GM19468 (cell line): ENCODE results near the gene FNDC11.

Experiments used
- ATAC-seq: cut with Tn5 transposase; IDR thresholded peaks from one replicate; pipeline ENCODE4 v1.9.1; 2021; ENCODE audit warnings: mild to moderate bottlenecking, moderate library complexity, moderate number of reproducible peaks; ENCODE audit not compliant: unreplicated experiment; ENCODE audit errors: extremely low read depth

FNDC11 gene

DNA sequence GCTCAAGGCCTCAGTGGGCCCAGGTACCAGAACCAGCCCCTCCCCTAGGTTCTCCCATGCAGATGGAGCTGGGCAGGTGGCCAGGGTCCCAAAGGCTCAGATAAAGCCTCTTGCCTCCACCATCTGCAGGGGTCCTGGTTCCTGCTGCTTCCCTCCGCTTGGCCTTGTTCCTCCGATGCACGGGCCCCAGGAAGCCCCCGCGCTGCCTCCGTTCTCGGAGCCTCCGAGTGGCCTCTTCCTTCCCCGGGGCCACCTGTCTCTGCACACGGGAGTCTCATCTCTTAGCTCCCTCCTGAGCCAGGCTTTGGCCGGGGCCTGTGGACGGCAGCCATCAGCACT is 14.9 kb upstream of the FNDC11 start:
- no peak for ATAC-seq

DNA sequence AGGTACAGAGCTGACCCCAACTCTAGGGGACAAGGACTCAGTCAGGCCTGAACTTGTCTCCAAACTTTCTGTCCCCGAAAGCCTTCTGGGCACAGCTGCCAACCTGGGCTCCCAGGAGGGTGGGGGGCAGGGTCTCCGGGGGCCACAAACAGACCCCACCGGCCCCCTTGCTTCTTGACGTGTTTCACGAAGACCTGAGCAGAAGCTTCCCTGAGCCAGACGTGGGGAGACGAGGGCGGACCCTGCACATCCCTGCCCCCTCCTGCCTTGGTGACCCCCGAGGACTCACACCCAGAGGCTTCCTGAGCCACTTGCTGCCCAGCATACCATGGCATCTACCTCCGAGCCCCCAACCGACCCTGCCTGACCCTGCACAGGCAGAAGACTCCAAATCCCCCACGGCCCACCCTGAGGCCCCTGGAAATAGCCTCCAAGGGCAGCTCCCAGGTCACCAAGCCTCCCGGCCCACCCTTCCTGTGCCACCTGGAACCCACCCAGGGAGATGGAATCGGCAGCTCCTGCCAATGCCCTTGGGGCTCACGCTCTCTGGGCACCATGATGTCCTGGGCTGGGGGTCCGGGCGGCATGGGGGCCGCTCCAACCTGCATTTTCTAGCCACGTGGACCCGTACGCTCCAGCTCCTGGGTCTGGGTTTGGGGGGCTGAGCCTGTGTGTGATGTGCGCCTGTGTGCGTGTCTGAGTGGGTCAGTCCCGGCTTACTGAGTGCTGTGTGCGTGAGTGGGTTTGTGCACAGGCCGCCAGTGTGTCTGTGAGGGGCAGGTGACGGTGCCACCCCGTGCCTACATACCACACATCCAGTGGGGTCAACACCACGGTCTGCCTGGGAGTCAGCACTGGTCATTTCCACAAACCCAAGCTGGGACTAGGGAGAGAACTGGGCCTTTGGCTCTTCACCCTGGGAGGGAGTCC is 14.3 kb upstream of the FNDC11 start:
- no peak for ATAC-seq

DNA sequence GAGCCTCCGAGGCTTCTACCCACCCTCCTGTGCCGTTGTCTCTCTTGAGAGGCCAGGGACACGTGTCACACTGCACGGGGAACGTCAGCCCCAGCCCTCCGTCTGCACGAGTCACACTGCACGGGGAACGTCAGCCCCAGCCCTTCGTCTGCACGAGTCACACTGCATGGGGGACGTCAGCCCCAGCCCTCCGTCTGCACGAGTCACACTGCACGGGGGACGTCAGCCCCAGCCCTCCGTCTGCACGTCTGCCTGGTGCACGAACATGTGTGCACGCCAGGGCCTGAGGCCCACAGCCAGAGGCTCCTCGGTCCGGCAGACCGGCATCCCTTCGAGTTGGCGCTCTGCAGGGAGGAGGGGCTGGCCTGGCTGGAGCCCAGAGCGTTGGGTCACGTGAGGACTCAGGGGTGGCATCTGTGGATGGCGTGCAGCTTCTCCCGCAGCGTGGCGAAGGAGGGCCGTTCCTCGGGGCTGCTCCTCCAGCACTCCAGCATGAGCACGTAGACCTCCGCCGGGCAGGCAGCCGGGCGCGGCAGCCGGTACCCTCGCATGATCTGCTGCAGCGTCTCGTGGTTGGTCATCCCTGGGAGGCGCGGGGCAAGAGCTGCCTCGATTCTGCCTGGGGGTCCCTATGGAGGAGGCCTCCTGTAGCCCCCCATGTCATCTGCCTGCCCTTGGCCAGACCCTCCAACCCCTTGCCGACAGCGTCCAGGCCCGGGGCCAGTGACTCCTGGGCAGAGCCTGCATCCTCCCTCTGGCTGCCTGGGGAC is 13.4 kb upstream of the FNDC11 start:
- ATAC-seq = no peak

DNA sequence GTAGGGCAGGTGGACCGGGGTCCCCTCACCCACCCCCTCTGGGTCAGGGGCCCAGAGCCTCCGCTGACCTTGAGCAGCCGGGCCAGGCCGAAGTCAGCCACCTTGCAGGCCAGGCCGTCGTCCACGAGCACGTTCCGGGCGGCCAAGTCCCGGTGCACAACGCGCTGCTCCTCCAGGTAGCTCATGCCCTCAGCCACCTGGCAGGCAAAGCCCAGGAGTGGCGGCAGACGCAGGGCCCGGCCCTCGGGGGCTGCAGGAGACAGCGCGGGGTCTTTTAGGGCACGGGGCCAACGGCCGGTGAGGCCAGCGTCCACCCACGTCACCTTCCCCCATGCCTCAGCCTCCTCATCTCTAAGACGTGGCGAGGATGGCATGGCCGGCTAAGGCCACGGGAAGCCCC is 12.6 kb upstream of the FNDC11 start:
- no peak for ATAC-seq

DNA sequence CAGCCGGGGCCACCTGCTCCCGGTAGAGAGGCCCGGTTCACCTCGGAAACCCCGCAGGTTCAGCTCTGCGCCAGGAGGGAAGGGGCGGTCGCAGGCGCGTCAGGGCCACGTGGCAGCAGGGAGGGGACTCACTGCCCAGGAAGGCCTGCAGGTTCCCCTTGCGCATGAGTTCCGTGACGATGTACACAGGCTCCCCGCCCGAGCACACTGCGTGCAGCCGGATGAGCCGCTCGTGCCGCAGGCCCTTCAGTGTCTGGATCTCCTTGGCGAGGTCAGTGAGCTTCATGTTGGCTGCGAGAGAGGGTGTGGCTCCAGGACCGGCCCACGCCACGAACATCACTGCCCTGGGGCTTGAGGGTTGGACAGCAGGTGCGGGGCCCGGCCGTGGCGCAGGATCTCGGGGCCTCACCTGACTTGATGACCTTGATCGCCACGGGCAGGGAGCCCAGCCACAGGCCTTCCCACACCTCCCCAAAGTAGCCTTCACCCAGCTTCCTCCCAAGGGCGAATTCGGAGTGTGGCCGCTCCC is 11.9 kb upstream of the FNDC11 start:
- ATAC-seq = no peak

DNA sequence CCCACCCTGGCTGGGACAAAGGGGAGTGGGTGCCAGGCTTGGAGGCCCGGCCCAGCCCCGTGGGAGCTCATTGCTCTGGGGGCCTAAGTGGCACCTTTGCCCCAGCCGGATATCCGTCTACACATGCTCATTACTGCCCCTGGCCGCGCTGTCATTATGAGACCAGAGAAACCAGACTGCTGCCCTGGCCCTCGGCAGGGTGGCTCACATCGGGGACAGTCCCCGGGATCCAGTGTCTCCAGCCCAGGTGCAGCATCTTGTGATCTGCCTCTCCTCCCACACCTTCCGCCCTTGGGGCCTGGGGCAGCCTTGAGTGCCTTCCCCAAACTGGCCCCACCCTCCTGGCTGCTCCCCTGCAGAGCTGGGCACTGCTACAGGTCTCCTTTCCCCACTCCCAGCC is 11.3 kb upstream of the FNDC11 start:
- ATAC-seq = no peak

DNA sequence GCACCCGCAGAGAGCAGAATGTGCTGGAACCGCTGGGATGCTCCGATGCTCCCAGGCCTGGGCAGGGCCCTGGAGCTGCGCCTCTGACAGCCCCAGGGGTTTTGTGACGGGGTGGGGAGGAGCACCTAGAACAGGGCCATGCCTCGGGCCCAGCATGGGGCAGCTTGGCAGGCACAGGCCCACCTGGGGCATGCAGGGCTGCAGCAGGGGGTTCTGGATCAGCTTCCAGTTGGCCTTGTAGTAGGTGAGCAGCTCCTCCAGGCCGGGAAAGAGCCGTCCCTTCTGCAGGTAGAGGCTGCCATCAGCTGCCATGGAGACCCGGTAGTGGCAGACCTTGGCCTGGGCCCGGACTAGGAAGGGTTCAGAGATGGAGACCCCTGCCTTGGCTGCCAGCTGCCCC is 10.8 kb upstream of the FNDC11 start:
- ATAC-seq = no peak

DNA sequence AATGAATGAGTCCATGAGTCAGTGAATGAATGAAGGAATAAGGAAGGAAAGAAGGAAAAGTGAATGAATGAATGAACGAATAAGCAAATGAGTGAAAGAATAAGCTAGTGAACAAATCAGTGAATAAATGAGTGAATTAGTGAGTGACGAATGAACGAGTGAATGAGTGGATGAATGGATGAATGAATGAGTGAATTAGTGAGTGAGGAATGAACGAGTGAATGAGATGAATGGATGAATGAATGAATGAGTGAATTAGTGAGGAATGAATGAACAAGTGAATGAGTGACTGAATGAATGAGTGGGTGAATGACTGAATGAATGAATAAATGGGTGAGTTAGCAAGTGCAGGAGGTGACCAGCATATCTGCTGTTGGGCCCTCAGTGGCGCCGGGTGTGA is 10.2 kb upstream of the FNDC11 start:
- ATAC-seq = no peak

DNA sequence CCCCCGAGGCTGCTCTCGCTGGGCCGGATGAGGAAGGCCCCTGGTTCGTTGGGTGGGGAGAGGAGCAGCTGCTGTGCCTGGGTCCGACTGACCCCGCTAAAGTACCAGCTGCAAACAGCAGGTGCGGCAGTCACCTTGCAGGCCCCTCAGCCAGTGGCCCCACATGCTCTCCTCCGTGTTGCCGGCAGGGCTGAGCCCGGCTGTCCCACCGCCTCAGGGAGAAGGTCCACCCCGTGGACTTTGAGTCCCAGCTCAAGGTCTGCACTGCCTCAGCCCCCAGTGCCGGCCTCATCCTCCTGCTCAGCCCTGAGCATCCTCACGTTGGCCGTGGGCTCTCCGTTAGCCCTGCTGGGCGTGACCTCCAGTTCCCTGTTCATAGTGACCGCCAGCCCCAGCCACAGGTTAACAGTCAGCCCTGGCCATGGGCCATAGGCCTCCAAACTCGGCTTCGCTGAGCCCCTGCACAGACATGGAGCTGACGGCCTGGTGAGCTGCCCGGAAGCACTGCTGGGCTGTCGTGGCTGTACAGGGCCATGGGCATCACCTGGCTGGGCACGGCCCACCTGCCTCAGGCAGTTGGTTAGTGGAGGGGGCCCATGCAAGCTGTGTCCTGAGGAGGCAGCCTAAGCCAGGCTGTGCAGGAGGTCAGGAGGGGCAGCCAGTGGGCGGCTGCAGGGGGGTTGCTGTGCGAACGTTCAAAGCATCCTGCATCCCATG is 9.6 kb upstream of the FNDC11 start:
- ATAC-seq = no peak

DNA sequence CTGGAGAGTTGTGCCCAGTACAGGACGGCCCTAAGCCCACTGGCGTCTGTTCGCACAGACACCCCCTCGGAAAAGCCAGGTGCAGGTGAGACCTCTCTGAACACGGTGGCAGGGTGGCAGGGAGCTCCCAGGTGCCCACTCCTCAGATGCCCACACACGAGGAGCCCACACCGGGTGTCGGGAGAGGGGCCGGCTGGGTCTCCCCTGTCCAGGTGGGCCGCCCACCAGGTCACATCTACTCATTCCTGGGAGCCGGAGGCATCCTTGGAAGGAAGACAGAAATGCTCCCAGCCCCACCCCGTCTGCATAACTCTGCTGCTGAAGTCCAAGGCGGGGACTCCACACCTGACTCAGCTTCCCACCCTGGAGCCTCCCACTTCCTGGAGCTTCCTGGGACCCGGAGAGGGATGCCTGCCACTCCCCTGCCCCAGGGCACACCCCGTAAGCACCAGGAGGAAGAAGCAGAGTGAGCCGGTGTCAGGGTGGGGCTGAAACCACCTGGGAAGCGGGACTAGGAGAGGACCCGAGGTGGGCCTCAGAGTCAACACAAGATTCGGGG is 8.9 kb upstream of the FNDC11 start:
- ATAC-seq = no peak

DNA sequence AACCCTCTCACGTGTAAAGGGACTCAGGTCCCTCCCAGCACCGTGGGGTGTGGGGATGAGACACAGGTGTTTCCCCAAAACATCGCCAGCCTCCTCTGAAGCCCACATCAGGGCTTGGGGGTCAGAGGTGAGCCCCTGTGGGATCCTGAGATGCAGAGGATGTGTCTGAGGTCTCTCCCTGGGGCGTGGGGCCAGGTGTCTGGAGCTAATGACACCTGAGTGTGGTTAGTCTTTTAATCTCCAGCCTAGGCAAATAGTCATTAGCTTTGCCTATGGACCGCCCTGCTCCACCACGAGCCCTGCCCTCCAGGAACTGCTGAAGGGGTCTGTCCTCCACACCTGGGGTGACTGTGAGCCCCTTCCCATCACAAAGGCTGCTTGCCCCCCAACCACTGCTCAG is 8.1 kb upstream of the FNDC11 start:
- ATAC-seq = no peak

DNA sequence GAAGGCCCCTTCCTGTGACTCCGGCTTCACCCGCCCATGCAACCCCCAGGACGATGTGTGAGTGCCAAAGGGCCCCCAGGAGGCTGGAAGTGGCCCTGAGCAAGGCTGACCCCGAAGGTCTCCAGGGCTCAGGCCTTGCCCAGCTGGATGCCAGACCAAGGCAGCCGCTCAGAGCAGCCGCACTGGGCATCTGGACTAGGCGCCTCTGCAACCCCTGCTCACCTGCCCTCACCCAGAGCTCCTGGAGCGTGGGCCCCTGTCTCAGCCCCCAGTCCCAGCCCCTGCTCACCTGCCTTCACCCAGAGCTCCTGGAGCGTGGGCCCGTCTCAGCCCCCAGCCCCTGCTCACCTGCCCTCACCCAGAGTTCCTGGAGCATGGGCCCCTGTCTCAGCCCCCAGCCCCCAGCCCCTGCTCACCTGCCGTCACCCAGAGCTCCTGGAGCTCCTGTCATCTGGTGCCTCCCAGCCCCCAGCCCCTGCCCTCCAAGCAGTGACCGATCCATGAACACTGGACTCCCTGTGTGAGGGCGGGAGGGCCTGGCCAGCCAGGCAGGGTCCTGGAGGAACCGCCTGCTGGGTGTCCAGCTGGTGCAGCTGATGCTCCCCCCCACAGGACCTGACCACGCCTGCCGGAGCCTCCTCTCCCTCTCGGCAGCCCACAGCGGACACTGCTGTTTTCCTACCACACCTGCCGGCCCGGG is 7.6 kb upstream of the FNDC11 start:
- no peak for ATAC-seq

DNA sequence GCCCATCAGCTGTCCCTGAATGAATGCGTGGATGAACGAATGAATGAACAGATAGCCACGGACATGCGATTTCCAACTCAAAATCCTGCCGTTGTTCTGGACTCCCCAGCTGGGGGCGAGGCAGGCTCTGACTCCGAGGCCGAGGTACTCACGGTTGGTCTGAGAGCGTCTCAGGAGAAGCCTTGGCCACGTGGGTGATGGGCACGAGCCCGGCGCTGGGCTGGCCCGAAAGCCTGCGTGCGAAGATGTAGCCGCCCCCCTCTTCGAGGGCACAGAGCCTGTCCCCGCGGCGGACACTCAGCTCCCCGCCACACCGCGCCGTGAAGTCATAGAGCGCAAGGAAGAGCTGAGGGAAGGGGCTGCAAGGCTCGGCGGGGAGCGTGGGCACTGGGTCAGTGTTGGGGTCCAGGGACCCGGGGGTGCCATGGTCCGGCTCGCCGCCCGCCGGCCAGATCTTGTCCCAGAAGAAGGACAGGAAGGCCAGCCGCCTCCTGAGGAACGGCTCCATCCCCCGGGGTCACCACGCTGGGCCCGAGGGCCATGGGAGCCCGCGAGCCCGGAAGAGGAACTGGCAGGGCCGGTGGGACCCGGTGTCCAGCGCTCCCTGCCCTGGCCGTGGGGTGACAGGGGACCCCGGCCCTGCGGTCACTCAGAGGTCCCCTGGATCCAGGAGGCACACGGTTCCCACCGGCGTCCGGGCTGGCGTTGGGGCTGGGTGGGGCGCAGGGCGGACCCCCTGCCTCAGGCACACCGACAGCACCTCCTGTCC is 6.8 kb upstream of the FNDC11 start:
- ATAC-seq = no peak

DNA sequence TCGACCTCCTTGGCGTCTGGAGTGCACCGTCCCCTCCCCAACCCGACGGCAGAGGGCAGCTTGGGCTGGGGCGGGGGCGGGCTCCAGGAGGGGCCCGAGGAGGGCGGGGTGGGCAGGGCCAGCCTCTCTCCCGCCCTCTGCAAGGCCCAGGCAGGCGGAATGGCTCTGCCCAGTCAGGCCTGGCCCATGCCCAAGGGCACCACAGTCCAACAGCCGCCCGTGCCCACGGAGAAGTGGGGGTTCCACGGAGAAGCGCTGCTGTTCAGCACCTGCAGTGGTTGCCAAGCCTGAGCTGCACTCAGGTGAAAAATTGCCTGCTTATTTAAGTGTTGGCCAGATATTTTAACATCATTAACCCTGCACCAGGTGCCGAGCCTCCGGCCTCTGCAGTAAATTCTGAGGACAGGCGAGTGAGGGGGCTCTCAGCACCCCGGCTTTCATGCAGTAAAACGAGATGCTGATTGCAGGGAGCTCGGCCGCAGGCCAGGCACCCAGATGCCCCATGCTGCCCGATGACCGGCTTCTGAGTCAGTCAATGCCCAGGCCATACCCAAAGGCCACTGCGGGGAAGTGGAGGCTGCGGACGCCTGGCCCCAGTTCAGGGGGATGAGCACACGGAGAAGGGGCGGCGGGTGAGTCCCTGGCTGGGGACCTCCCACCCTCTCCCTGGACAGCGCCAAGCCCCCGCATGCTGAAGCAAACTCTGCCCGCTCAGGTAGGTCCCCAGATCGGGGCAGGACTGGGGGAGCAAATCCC is 6.1 kb upstream of the FNDC11 start, which contains the start of gene SRMS:
Gene SRMS, minus strand, starts transcription at position 25 of the 756 bp plus-strand sequence. CDS start 286 bp downstream, outside the sequence.
- ATAC-seq = no peak

DNA sequence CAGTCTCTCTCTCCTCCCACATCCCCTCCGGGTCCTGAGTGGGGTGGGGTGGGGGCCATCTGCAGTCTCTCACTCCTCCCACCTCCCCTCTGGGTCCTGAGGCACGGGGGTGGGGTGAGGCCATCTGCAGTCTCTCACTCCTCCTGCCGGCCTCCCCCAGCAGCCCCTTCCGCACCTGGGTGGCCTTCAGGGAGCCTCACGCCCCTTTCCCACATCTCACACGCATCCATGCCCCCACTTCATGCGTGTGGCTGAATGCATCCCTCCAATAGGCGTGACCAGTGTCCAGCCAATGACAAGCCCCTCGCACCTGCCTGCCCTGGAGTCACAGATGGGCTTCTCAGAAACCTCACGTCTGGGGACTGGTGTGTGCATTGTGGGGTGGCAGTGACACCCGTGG is 5.4 kb upstream of the FNDC11 start:
- ATAC-seq = no peak

DNA sequence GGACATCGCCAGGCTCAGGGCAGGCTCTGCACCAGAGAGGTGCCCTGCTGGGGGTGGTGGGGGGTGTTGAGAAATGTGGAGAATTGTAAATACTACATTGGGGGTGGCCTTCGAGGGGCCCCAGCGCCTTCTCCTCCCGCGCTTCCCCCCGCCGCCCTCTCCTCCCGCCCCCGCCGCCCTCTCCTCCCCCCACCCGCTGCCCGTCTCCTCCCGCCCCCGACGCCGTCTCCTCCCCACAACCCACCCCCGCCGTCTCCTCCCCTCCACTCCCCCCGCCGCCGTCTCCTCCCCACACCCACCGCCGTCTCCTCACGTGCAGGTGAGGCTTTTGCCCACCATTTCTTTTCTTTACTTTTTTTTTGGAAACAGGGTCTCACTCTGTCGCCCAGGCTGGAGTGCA is 4.9 kb upstream of the FNDC11 start:
- ATAC-seq = no peak

DNA sequence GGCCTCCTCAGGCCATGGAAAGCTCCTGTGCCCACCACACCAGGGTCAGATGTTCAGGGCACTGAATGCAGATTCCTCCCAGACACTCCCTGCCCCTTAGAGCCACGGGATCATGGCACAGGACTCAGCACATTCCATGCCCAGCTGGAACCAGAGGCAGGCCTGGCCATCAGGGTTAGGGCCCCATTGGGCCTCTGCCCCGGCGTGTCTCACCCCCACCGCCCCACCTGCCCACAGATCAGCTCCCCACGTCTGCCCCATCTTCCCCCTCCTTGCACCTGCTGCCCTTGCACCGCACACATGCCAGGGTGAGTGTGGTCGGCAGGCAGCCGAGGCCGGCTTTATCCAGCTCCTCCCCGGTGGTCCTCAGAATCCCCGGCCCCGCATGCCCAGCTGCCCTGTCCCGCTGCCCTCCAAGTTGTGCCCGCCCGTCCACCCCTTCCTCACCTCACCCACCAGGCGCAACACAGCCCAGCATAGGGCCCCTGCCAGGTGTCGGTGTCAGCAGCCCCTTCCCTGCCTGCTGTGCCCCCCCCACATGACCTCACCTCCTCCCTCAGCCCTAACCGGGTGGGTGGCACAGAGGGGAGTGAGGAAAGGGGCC is 4.2 kb upstream of the FNDC11 start:
- no peak for ATAC-seq

DNA sequence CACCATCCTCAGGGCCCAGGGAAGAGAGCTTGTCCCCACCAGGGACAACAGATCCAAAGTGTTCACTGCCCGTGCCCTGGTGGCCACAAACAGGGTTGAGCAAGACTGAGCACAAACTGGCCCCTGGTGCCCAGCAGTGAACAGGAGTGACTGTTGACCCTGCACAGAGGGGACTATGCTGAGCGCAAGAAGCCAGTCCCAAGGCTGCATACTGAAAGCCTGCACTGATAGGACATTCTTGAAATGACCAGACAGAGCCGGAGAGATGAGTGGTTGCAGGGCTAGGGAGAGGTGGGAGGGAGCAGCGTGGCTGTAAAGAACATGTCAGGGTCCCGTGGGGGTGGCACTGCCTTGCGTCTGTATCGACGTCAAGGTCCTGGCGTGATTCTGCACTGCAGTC is 2.9 kb upstream of the FNDC11 start:
- ATAC-seq = no peak
